Raji (cell line): ENCODE measurements around the gene SHQ1.

Source experiments
- POLR2A ChIP-seq: IDR thresholded peaks from 2 replicates; pipeline ENCODE4 v1.6.1; 2011; ENCODE audit warnings: low read depth, low read length, control low read depth; ENCODE audit not compliant: insufficient read depth

SHQ1 gene

GRCh38 chr3:72753495-72753894 lies 94.8 kb downstream of the SHQ1 start:
- no peak for TF ChIP-seq POLR2A

GRCh38 chr3:72750405-72750965 lies 97.8 kb downstream of the SHQ1 start:
- TF ChIP-seq POLR2A = no peak

GRCh38 chr3:72748659-72749058 lies 99.6 kb downstream of the SHQ1 start:
- TF ChIP-seq POLR2A = no peak

GRCh38 chr3:72746430-72747411 lies 101.5 kb downstream of the SHQ1 start:
- TF ChIP-seq POLR2A = no peak

GRCh38 chr3:72745146-72745999 lies 102.9 kb downstream of the SHQ1 start:
- no peak for TF ChIP-seq POLR2A

GRCh38 chr3:72744330-72744729 lies 103.9 kb downstream of the SHQ1 start:
- no peak for TF ChIP-seq POLR2A

- no peak for TF ChIP-seq POLR2A
These were observed 108.4 kb downstream of the SHQ1 start for GRCh38 chr3:72739531-72740466.

- no peak for TF ChIP-seq POLR2A
These were observed 109.3 kb downstream of the SHQ1 start for GRCh38 chr3:72738752-72739530.

- TF ChIP-seq POLR2A = no peak
These were observed 114.6 kb downstream of the SHQ1 start for GRCh38 chr3:72733676-72734075.

- TF ChIP-seq POLR2A = no peak
These were observed 119.2 kb downstream of the SHQ1 start for GRCh38 chr3:72728958-72729467.

GRCh38 chr3:72728329-72728889 lies 119.8 kb downstream of the SHQ1 start:
- TF ChIP-seq POLR2A = no peak

GRCh38 chr3:72727726-72728125 lies 120.5 kb downstream of the SHQ1 start:
- TF ChIP-seq POLR2A = no peak

- TF ChIP-seq POLR2A = no peak
These were observed 121.1 kb downstream of the SHQ1 start for GRCh38 chr3:72727172-72727571.
